Peyer's patch (tissue), 4 donors: Measurements from ENCODE around the gene FPR2. TPM values are rescaled to one million over a fixed set of nuclear protein-coding genes. Genes with fewer than 3 reads are reported as not detected.

Source experiments
- DNase-seq, 3 donors: peaks; one replicate each; pipeline ENCODE4 v3.0.0-alpha.2; 2017 to 2019
- H3K27ac ChIP-seq, 4 donors: fragments of 200-600 bp; sonication (generic); one replicate each; pipeline ENCODE4 v1.5.1; 2016 to 2019
- H3K27me3 ChIP-seq, 2 donors: fragments of 200-600 bp; sonication (generic); one replicate each; pipeline ENCODE4 v1.5.1; 2019
- H3K36me3 ChIP-seq, 3 donors: fragments of 200-600 bp; sonication (generic); one replicate each; pipeline ENCODE4 v1.5.1; 2016 to 2019
- H3K4me1 ChIP-seq, 4 donors: fragments of 200-600 bp; sonication (generic); one replicate each; pipeline ENCODE4 v1.5.1; 2016 to 2019
- H3K4me3 ChIP-seq, 4 donors: fragments of 200-600 bp; sonication (generic); 1 replicate in 3 of 4; 2 replicates in 1 of 4; pipeline ENCODE4 v1.5.1; 2016 to 2019; ENCODE audit warnings: mild to moderate bottlenecking in 1 of 4
- H3K9me3 ChIP-seq, 4 donors: fragments of 200-600 bp; sonication (generic); one replicate each; pipeline ENCODE4 v1.5.1; 2016 to 2019; ENCODE audit warnings: mild to moderate bottlenecking in 1 of 4
- CTCF ChIP-seq, 6 experiments: fragments of 450-650 bp in 4 of 6; fragments of 200-600 bp in 2 of 6; sonication (generic) in 1 of 6; IDR thresholded peaks; one replicate each; pipeline ENCODE4 v1.5.1; 2017 to 2019; ENCODE audit warnings: antibody characterized with exemption in 6 of 6, mild to moderate bottlenecking in 3 of 6, moderate library complexity in 1 of 6
- POLR2A ChIP-seq, 2 donors: fragments of 450-650 bp; IDR thresholded peaks; one replicate each; pipeline ENCODE4 v1.5.1; 2017; ENCODE audit warnings: antibody characterized with exemption in 2 of 2, mild to moderate bottlenecking in 2 of 2, moderate library complexity in 2 of 2
- total RNA-seq, 4 donors: library from RNA; depleted of rRNA; stranded (reverse); fragments of >200 nt; gene quantifications; one replicate each; pipeline ENCODE4 v1.1.0, GENCODE V29; 2016

The FPR2 gene
- total RNA-seq, 4 donors from 2014 or later: 1.9 TPM; not detected in 3

- H3K4me1 ChIP-seq: no peaks in the 10 kb centered on the region
- H3K36me3 ChIP-seq: no peaks in the 10 kb centered on the region
- peaks cover 0 to 3% (median 0%) of the 10 kb centered on the region in 4 donors for H3K9me3 ChIP-seq
- no peaks in the 10 kb centered on the region for H3K27me3 ChIP-seq
- H3K4me3 ChIP-seq: no peak overlapping the region
- no peak for DNase-seq
- TF ChIP-seq POLR2A (IDR thresholded peaks at IDR 0.05): no peak
- TF ChIP-seq CTCF (IDR thresholded peaks at IDR 0.05): no peak
- H3K27ac ChIP-seq: no peak overlapping the region
Measured at GRCh38 chr19:51754109-51754508, 6.9 kb upstream of the FPR2 start.

- no peak for DNase-seq
- TF ChIP-seq CTCF (IDR thresholded peaks at IDR 0.05): no peak
- no peak for TF ChIP-seq POLR2A (IDR thresholded peaks at IDR 0.05)
- H3K4me1 ChIP-seq: no peaks in the 10 kb centered on the region
- H3K27ac ChIP-seq: no peak overlapping the region
- no peaks in the 10 kb centered on the region for H3K36me3 ChIP-seq
- H3K27me3 ChIP-seq: no peaks in the 10 kb centered on the region
- H3K9me3 ChIP-seq: peaks cover 0 to 3% (median 0%) of the 10 kb centered on the region in 4 donors
- no peak overlapping the region for H3K4me3 ChIP-seq
Measured at GRCh38 chr19:51754770-51755169, 6.2 kb upstream of the FPR2 start.

GRCh38 chr19:51755571-51755970 is 5.4 kb upstream of the FPR2 start:
- no peak overlapping the region for H3K27ac ChIP-seq

GRCh38 chr19:51761696-51762095 is 716 bp downstream of the FPR2 start:
- DNase-seq: no peak
- no peaks in the 10 kb centered on the region for H3K36me3 ChIP-seq
- H3K4me3 ChIP-seq: no peak overlapping the region
- H3K9me3 ChIP-seq: no peaks in the 10 kb centered on the region
- no peak overlapping the region for H3K27ac ChIP-seq
- H3K4me1 ChIP-seq: no peaks in the 10 kb centered on the region
- no peaks in the 10 kb centered on the region for H3K27me3 ChIP-seq
- TF ChIP-seq CTCF (IDR thresholded peaks at IDR 0.05): no peak
- no peak for TF ChIP-seq POLR2A (IDR thresholded peaks at IDR 0.05)

More at GRCh38 chr19:51755571-51755970, 5.4 kb upstream of the FPR2 start:
- TF ChIP-seq POLR2A (IDR thresholded peaks at IDR 0.05) (no peak), CTCF (IDR thresholded peaks at IDR 0.05) (no peak)
- DNase-seq: no peak
- Histone ChIP-seq H3K36me3 (no peaks in the 10 kb centered on the region), H3K27me3 (no peaks in the 10 kb centered on the region), H3K4me3 (no peak overlapping the region), H3K9me3 (peaks cover 0 to 3% (median 0%) of the 10 kb centered on the region in 4 donors), H3K4me1 (no peaks in the 10 kb centered on the region)

- H3K27me3 ChIP-seq: no peaks in the 10 kb centered on the region
- H3K27ac ChIP-seq: no peak overlapping the region
- no peaks in the 10 kb centered on the region for H3K4me1 ChIP-seq
- TF ChIP-seq POLR2A (IDR thresholded peaks at IDR 0.05): no peak
- TF ChIP-seq CTCF (IDR thresholded peaks at IDR 0.05): no peak
- DNase-seq: no peak
- H3K4me3 ChIP-seq: no peak overlapping the region
- no peaks in the 10 kb centered on the region for H3K9me3 ChIP-seq
- H3K36me3 ChIP-seq: no peaks in the 10 kb centered on the region
Measured at GRCh38 chr19:51765086-51765485, 4.1 kb downstream of the FPR2 start.

- Histone ChIP-seq H3K4me3 (no peak overlapping the region), H3K36me3 (no peaks in the 10 kb centered on the region), H3K27me3 (no peaks in the 10 kb centered on the region), H3K27ac (no peak overlapping the region), H3K4me1 (no peaks in the 10 kb centered on the region), H3K9me3 (no peaks in the 10 kb centered on the region)
- TF ChIP-seq POLR2A (IDR thresholded peaks at IDR 0.05) (no peak), CTCF (IDR thresholded peaks at IDR 0.05) (no peak)
- DNase-seq: no peak
Measured at GRCh38 chr19:51766461-51766860, 5.5 kb downstream of the FPR2 start.
